Memory B cell (primary cell): ENCODE data around the gene TLR8.

Experiments
- ATAC-seq: fragments of 150-1000 bp; cut with Tn5 transposase; 2 replicates; pipeline ENCODE4 v1.10.0; 2021; ENCODE audit warnings: low read depth, mild to moderate bottlenecking, moderate library complexity
- DNase-seq, 2 donors: peaks; one replicate each; pipeline ENCODE4 v3.0.0; 2022; ENCODE audit warnings: low spot score in 2 of 2
- H3K27ac Mint-ChIP-seq: one replicate; pipeline ENCODE4 v1.8.0; 2022; ENCODE audit warnings: mild to moderate bottlenecking, moderate library complexity, mixed read lengths
- H3K27me3 Mint-ChIP-seq: one replicate; pipeline ENCODE4 v1.8.0; 2022; ENCODE audit warnings: mixed read lengths
- H3K36me3 Mint-ChIP-seq: one replicate; pipeline ENCODE4 v1.8.0; 2022; ENCODE audit warnings: mild to moderate bottlenecking, mixed read lengths
- H3K4me1 Mint-ChIP-seq: one replicate; pipeline ENCODE4 v1.8.0; 2022; ENCODE audit warnings: mixed read lengths
- H3K4me3 Mint-ChIP-seq: one replicate; pipeline ENCODE4 v1.8.0; 2022; ENCODE audit warnings: mild to moderate bottlenecking, moderate library complexity, mixed read lengths
- H3K9me3 Mint-ChIP-seq: one replicate; pipeline ENCODE4 v1.8.0; 2022; ENCODE audit warnings: mixed read lengths

The TLR8 gene

DNA sequence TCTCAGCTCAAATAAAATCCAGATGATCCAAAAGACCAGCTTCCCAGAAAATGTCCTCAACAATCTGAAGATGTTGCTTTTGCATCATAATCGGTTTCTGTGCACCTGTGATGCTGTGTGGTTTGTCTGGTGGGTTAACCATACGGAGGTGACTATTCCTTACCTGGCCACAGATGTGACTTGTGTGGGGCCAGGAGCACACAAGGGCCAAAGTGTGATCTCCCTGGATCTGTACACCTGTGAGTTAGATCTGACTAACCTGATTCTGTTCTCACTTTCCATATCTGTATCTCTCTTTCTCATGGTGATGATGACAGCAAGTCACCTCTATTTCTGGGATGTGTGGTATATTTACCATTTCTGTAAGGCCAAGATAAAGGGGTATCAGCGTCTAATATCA is 18.7 kb upstream of the TLR8 start:
- Mint-ChIP-seq H3K4me1 (peaks cover 26% of the 10 kb centered on the region), H3K9me3 (no peaks in the 10 kb centered on the region), H3K27me3 (no peaks in the 10 kb centered on the region), H3K27ac (peak overlapping the region; percentile 63), H3K36me3 (peaks cover 21% of the 10 kb centered on the region), H3K4me3 (no peak overlapping the region)
- DNase-seq (no peak), ATAC-seq (no peak)

DNA sequence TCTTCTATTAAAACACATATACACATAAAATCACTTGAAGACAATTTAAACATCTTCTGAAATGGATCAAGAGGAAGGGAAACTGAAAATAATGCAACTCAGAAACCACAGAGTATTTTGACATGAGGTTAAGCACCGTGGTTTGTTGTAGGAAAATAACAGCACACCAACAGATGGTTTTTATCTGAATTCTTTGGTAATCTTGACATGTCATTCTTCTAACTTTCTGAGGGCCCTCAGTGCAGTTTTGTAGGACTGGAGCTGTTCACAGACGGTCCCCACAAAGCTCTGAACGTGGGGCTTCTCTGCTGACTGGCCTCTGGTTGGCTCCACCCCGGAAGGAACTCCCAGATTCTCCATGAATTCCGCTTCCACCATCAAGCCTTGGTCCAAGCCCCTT is 16.0 kb upstream of the TLR8 start:
- DNase-seq, result peak in 1 of 2 donors; percentile 4
- Mint-ChIP-seq H3K36me3 (peaks cover 13% of the 10 kb centered on the region), H3K9me3 (no peaks in the 10 kb centered on the region), H3K27me3 (no peaks in the 10 kb centered on the region), H3K27ac (peak overlapping the region; percentile 79), H3K4me3 (peak overlapping the region; percentile 51), H3K4me1 (peaks cover 35% of the 10 kb centered on the region)
- ATAC-seq, result peak; percentile 85

DNA sequence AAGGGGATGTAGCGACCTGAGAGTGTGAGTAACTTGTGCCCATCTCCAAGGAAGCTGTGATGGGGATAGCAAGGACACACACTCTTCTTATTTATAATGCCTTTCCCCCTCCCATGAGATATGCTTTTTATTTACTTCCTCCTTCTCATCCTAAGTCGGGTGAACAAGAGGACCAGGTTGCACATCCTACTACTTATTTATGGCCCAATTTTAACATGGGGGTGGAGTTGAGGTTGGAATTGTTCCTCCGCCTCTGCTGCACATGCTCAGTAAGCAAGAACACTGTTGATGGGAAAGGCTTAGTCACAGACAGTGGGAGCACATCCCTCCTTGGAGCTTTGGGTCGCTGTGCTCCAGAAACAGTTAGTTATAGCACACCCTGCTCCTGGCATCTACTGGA is 15.2 kb upstream of the TLR8 start:
- peaks cover 35% of the 10 kb centered on the region for H3K4me1 Mint-ChIP-seq
- H3K36me3 Mint-ChIP-seq, result peaks cover 7% of the 10 kb centered on the region
- DNase-seq (no peak), ATAC-seq (peak; percentile 7)
- H3K27me3 Mint-ChIP-seq, result no peaks in the 10 kb centered on the region
- peak overlapping the region; percentile 79 for H3K27ac Mint-ChIP-seq
- peak overlapping the region; percentile 5 for H3K4me3 Mint-ChIP-seq
- no peaks in the 10 kb centered on the region for H3K9me3 Mint-ChIP-seq

DNA sequence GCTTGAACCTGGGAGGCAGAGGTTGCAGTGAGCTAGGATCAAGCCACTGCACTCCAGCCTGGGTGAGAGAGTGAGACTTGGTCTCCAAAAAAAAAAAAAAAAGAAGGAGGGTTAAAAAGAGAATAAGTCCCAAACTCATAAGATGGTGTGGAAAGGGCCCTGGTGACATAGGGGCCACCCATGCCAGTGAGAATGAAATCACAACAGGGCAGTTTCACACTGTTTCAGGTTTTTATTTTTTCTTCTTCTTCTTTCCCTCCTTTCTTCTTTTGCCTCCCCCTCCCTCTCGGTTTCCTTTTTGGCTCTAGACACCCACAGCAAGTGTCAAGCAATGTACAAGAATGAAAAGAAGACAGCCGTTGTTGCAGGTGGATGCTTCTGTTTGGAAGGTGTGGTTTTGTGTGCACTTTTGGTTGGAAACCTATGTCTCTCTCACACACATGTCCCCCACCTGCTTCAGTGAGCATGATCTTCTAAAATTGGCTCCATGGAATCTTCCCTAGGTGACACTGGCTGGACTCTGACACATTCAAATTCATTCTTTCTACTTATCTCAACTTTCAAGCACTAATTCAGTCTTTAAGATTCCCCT is 14.4 kb upstream of the TLR8 start:
- Mint-ChIP-seq H3K4me3 (peak overlapping the region; percentile 49), H3K27me3 (no peaks in the 10 kb centered on the region), H3K4me1 (peaks cover 35% of the 10 kb centered on the region), H3K9me3 (no peaks in the 10 kb centered on the region), H3K36me3 (peaks cover 2% of the 10 kb centered on the region), H3K27ac (peak overlapping the region; percentile 79)
- no peak for DNase-seq
- no peak for ATAC-seq

DNA sequence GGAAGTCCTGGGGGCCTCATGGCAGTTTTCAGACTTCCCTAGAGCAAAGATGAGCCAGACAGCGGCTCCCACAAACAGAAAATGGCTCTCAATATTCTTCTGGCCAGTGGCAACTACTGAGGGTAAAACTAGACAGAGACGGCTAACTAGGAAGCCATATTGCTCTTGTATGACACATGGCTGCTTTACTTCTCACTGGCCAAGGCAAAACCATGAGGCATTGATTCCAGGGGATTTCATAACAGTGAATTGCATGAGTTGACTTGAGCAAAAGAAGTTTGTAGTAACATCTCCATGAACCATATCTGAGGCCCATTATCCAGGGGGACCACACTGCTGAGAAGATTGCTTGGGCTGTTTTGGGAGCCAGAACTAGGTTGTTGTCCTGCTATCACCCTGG is 13.7 kb upstream of the TLR8 start:
- no peak for ATAC-seq
- H3K36me3 Mint-ChIP-seq, result peaks cover 2% of the 10 kb centered on the region
- H3K27ac Mint-ChIP-seq, result peak overlapping the region; percentile 79
- peaks cover 35% of the 10 kb centered on the region for H3K4me1 Mint-ChIP-seq
- no peaks in the 10 kb centered on the region for H3K27me3 Mint-ChIP-seq
- no peaks in the 10 kb centered on the region for H3K9me3 Mint-ChIP-seq
- no peak for DNase-seq
- H3K4me3 Mint-ChIP-seq, result no peak overlapping the region

DNA sequence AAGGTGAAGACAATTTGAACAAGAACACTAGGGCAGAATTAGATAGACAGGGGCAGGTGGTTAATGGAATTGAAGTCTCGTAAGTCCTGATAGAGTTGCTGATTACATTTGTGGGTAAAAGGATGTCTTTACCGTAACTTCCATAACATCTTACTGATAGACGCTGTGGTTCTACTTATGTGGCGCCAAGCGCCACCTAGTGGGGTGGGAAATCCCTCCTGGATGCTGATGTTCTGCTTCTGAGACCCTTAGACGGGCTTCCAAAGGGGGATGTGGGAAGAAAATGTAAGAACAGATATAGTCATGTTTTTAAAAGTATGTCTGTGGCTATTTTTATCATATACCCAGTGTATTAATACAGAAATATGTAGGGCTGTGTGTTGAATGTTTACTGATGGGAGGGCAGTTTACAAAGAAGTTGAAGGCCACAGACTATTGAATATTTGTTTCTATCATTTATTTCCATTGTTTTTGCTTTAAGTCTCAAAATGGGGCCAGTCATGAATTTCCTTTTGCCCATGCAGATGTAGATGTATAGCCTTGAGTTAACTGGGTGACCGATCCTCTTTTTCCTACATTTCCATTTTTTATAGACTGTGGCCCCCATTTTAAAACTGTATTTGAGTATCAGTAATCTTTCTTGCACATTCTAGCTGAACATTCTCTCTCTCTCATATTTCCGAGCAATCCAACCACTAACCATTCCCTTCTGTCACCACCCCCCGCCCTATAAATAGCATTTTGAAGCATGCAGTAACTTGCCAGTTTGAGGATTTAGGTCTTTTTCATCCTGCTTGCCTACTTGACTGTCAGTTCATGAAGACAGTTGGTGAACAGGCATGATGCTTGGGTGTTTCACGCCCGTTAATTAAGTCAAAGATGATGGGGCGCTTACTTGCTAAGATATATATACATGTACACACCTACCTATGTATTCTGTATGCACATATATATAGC is 12.1 kb upstream of the TLR8 start:
- DNase-seq (peak; percentile 26 to 39), ATAC-seq (peak; percentile 62)
- Mint-ChIP-seq H3K36me3 (no peaks in the 10 kb centered on the region), H3K9me3 (no peaks in the 10 kb centered on the region), H3K4me3 (no peak overlapping the region), H3K27me3 (no peaks in the 10 kb centered on the region), H3K4me1 (peaks cover 29% of the 10 kb centered on the region), H3K27ac (no peak overlapping the region)

DNA sequence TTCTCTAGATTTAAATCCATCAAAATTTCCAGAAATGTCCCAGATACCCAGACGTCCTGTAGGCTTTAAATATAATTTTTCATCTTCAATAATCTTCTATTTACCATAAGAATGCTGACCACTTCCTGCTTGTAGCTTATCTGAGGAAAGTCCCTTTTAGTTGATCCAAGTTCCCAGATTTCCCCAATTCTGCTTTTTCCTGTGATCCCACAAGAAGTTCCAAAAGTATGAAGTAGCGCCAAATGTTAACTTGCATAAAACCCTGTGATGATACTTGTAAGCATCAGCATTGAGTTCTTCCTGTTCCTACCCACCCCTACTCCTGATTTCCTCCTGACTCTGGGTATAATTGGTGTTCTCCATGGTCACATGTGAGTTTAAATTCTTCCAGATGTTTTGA is 10.6 kb upstream of the TLR8 start:
- H3K36me3 Mint-ChIP-seq, result no peaks in the 10 kb centered on the region
- H3K27me3 Mint-ChIP-seq, result no peaks in the 10 kb centered on the region
- no peak overlapping the region for H3K4me3 Mint-ChIP-seq
- no peak overlapping the region for H3K27ac Mint-ChIP-seq
- DNase-seq (no peak), ATAC-seq (no peak)
- peaks cover 23% of the 10 kb centered on the region for H3K4me1 Mint-ChIP-seq
- no peaks in the 10 kb centered on the region for H3K9me3 Mint-ChIP-seq

DNA sequence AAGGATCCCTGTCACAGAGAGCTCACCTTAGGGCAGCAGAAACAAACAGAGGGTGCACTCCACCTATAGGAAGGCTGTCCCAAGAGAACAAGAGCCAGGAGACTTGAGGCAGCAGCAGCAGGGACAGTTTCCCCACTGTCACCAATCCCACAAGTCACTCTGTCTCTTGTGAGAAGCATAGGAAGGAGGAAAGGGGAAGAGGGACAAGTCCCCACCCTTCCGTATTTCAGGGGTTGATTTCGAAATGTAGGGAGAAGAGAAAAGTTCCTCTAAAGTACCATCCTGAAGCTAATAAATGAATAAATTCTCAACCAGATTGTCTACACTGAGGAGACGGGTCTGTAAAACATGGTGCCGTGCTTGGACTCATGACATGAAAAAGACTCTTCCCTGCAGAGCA is 9.5 kb upstream of the TLR8 start:
- no peaks in the 10 kb centered on the region for H3K27me3 Mint-ChIP-seq
- DNase-seq, result no peak
- peaks cover 19% of the 10 kb centered on the region for H3K4me1 Mint-ChIP-seq
- H3K27ac Mint-ChIP-seq, result no peak overlapping the region
- no peak overlapping the region for H3K4me3 Mint-ChIP-seq
- no peaks in the 10 kb centered on the region for H3K36me3 Mint-ChIP-seq
- no peak for ATAC-seq
- H3K9me3 Mint-ChIP-seq, result no peaks in the 10 kb centered on the region

DNA sequence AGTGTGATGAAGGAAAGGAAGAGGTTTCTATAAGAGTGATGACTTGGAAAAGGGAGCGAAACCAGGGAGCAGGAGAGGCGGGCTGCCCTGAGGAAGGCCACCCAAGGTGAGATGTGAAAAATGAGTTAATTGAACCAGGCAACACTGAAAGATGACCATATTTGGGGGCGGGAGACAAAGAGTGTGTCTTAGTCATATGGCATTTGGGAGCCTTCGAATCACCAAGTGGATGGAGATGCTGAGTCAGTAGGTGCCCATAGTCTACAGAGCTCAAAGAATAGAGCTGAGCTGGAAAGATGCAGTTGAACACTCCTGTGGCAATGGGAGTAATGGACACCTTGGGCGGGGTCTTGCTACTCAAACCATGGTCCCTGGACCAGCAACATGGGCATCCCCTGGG is 8.3 kb upstream of the TLR8 start:
- Mint-ChIP-seq H3K9me3 (no peaks in the 10 kb centered on the region), H3K36me3 (no peaks in the 10 kb centered on the region), H3K4me1 (peaks cover 21% of the 10 kb centered on the region), H3K27me3 (no peaks in the 10 kb centered on the region), H3K4me3 (no peak overlapping the region), H3K27ac (no peak overlapping the region)
- ATAC-seq (no peak), DNase-seq (no peak)

DNA sequence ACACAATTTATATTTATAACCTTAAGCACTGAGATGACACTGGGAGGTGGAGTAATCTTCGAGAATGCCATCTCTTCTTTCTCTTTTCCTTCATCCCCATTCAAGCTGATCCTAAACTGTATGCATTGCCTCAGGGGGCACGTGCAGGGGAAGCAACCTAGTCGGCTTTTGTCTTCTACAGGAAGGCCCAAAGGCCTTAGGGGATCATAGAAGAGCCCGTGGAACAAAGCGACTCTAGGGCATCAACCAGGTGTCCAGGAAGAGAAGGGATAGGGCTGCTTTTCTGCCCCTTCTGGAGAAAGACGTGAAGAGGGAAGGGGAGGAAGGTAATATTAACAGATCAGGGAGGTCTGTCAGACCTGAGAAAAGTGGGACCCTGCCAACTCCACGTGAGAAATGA is 6.9 kb upstream of the TLR8 start:
- H3K9me3 Mint-ChIP-seq, result no peaks in the 10 kb centered on the region
- ATAC-seq (no peak), DNase-seq (no peak)
- H3K36me3 Mint-ChIP-seq, result no peaks in the 10 kb centered on the region
- no peaks in the 10 kb centered on the region for H3K27me3 Mint-ChIP-seq
- no peak overlapping the region for H3K4me3 Mint-ChIP-seq
- H3K4me1 Mint-ChIP-seq, result peaks cover 10% of the 10 kb centered on the region
- no peak overlapping the region for H3K27ac Mint-ChIP-seq

DNA sequence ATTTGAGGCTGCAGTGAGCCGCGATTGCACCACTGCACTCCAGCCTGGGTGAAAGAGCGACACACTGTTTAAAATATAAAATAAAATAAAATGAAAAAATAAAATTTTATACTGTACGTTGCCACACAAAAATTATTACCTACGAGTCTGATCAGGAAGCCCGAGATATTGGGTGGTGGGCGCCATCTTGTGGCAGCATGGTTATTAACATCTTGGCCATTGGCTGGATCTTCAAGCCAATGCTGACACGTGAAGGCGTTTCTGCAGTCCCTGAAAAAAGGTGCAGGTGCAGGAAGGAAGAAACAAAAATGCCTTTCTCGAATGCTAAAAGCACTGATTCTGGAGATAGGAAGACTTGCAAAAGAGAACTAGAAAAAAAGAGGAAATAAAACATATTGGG is 4.9 kb upstream of the TLR8 start:
- peak; percentile 46 to 63 for DNase-seq
- Mint-ChIP-seq H3K9me3 (no peaks in the 10 kb centered on the region), H3K27me3 (no peaks in the 10 kb centered on the region), H3K27ac (no peak overlapping the region), H3K4me1 (peaks cover 10% of the 10 kb centered on the region), H3K36me3 (no peaks in the 10 kb centered on the region), H3K4me3 (peak overlapping the region; percentile 11)
- ATAC-seq, result peak; percentile 66

DNA sequence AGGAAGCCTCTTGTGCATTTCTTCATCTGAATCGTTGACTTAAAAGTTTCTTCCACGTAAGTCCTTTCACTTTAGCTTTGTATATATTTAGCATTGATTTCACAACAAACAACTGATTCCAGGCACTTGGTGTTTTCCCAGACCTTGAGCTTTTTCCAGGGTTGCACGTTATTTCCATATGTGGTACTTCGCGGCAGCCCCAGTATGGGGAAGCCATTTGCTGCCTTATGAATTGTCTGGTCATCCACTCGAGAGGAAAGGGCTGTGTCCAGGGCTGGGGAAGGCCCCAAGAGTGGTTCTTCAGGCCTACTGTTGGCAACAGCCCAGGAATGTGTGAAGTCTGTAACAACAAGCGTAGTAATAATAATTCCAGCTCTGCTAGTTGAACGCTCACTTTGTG is 2.8 kb upstream of the TLR8 start:
- no peak for DNase-seq

DNA sequence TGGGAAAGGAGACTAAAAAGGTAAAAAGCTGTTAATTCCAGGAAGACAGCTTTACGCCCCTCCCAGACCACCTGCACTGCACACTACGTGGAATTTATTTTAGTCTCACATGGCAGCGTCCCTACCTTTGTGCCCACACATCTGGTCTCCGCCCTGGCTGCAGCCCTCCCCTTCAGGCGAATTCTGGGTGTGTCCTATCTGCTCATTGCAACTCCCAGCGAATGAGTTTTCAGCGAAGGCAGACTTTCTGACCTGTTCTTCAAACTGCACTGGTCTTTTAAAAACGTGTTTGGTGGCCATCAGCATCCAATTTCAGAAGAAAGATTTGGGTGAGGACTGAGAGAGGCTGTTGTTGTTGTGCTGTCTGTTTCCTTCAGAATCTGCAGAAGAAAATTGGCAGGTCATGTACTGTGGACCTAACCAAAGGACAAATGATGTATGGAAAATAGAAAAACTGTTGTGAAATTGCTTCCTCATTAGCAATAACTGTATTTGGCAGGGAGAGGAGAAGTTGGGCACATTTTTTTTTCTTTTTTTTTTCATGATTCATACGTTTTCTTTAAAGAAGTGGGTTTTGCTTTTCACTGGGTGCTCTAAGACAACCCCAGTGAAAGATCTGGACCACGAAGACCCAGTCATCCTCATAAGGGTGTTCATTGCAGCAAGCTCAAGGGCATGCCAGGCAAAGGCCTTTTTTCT is 4.2 kb downstream of the TLR8 start:
- Mint-ChIP-seq H3K4me1 (peaks cover 9% of the 10 kb centered on the region), H3K27ac (no peak overlapping the region), H3K4me3 (no peak overlapping the region), H3K27me3 (no peaks in the 10 kb centered on the region), H3K9me3 (no peaks in the 10 kb centered on the region), H3K36me3 (no peaks in the 10 kb centered on the region)
- ATAC-seq (no peak), DNase-seq (no peak)

More for the DNA sequence above, 2.8 kb upstream of the TLR8 start:
- Mint-ChIP-seq H3K27ac (no peak overlapping the region), H3K36me3 (no peaks in the 10 kb centered on the region), H3K4me1 (peaks cover 10% of the 10 kb centered on the region), H3K4me3 (no peak overlapping the region), H3K27me3 (no peaks in the 10 kb centered on the region), H3K9me3 (no peaks in the 10 kb centered on the region)
- no peak for ATAC-seq

DNA sequence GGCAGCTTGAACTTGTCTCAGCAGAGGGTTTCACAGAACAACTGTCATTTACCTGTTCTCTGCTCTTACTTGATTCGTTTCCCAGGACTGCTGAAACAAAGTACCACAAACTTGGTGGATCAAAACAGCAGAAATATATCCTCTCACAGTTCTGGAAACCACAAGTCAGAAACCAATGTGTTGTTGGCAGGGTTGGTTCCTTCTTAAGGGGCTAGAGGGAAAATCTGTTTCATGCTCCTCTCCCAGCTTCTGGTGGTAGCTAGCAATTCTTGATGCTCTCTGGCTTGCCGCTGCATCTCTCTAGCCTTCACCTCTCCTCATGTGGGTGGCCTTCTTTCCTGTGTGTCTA is 4.7 kb downstream of the TLR8 start:
- no peak overlapping the region for H3K27ac Mint-ChIP-seq
- H3K4me3 Mint-ChIP-seq, result no peak overlapping the region
- ATAC-seq (no peak), DNase-seq (no peak)
- no peaks in the 10 kb centered on the region for H3K36me3 Mint-ChIP-seq
- no peaks in the 10 kb centered on the region for H3K9me3 Mint-ChIP-seq
- peaks cover 9% of the 10 kb centered on the region for H3K4me1 Mint-ChIP-seq
- H3K27me3 Mint-ChIP-seq, result no peaks in the 10 kb centered on the region
